K562 (cell line): ENCODE measurements around the gene PRKCB. TPM values are rescaled to one million over a fixed set of nuclear protein-coding genes. Genes with fewer than 3 reads are reported as not detected.
A peak's percentile ranks its signal among the peaks of the same experiment; 100 is the strongest.

Experiments used
- ATAC-seq: fragments of 200-7000 bp; cut with Tn5 transposase; 3 replicates; pipeline ENCODE4 v1.9.1; 2020; ENCODE audit warnings: moderate library complexity
- BruUV-seq: library from RNA; stranded (reverse); fragments of 400-500 nt; replicated peaks from 2 replicates; lab custom pipeline; 2021; lab: Mats Ljungman, UMichigan
- CTCF ChIA-PET: fragments of 300-600 bp; formaldehyde crosslinking; extraction: SDS; loops from one replicate; lab custom pipeline; 2021; ENCODE audit warnings: low intra/inter-chr PET ratio; lab: Yijun Ruan, JAX
- POLR2A ChIA-PET: fragments of 300-600, 350-650 bp; sonication (Branson Sonifier 250); formaldehyde crosslinking; extraction: SDS; loops from one replicate; lab custom pipeline; 2021; ENCODE audit warnings: antibody characterized with exemption, inconsistent platforms; lab: Yijun Ruan, JAX
- DNase-seq, 4 experiments: peaks; one replicate each; pipeline versions ENCODE4 v3.0.0 to v3.0.0-alpha.2; 2011 to 2018; ENCODE audit warnings: low spot score in 3 of 4, mixed read lengths in 3 of 4; ENCODE audit errors: extremely low read depth in 1 of 4
- FAIRE-seq: peaks from 2 replicates; lab custom pipeline; 2011; peaks lifted over from hg19 to GRCh38; lab: Jason Lieb, UNC
- H2AFZ ChIP-seq: 2 replicates; pipeline ENCODE4 v1.6.0; 2011; ENCODE audit warnings: low read depth, low read length, control low read depth, inconsistent platforms
- H3K27ac ChIP-seq: fragments of 200-600 bp; 3 replicates; pipeline ENCODE4 v1.8.0; 2011; ENCODE audit warnings: low read depth, mild to moderate bottlenecking, control low read depth, inconsistent platforms, low read length, moderate library complexity, mixed read lengths; ENCODE audit errors: extremely low read depth
- H3K27me3 ChIP-seq, 2 experiments: fragments of 300-600 bp in 1 of 2; 2 replicates in 1 of 2; 3 replicates in 1 of 2; pipeline versions ENCODE4 v1.6.0 to v1.8.0; 2011; ENCODE audit warnings: inconsistent platforms in 2 of 2, low read length in 2 of 2, mild to moderate bottlenecking in 1 of 2, mixed read lengths in 1 of 2, moderate library complexity in 1 of 2; ENCODE audit not compliant: control insufficient read depth in 2 of 2, insufficient read depth in 2 of 2
- H3K36me3 ChIP-seq: fragments of 300-600 bp; 3 replicates; pipeline ENCODE4 v1.8.0; 2011; ENCODE audit warnings: mild to moderate bottlenecking, low read length, inconsistent platforms; ENCODE audit not compliant: control insufficient read depth, insufficient read depth
- H3K4me1 ChIP-seq, 2 experiments: fragments of 200-600 bp in 1 of 2; replicated peaks in 1 of 2; 2 replicates in 1 of 2; 3 replicates in 1 of 2; pipeline versions ENCODE4 v1.5.1 to v1.8.0; 2011; ENCODE audit warnings: inconsistent platforms in 2 of 2, low read length in 2 of 2, mild to moderate bottlenecking in 1 of 2, mixed read lengths in 1 of 2, moderate library complexity in 1 of 2; ENCODE audit not compliant: control insufficient read depth in 2 of 2, insufficient read depth in 2 of 2
- H3K4me2 ChIP-seq: 2 replicates; pipeline ENCODE4 v1.6.1; 2011; ENCODE audit warnings: low read length, control low read depth, inconsistent platforms, mixed read lengths; ENCODE audit not compliant: insufficient read depth
- H3K4me3 ChIP-seq: fragments of 200-600 bp; sonication (generic), shearing (Covaris generic); 2 replicates; pipeline ENCODE4 v1.5.1; 2016; ENCODE audit warnings: control low read depth, inconsistent platforms
- H3K79me2 ChIP-seq: fragments of 200-600 bp; 3 replicates; pipeline ENCODE4 v1.8.0; 2011; ENCODE audit warnings: low read length, inconsistent platforms; ENCODE audit not compliant: control insufficient read depth, insufficient read depth
- H3K9ac ChIP-seq, 2 experiments: 2 replicates each; pipeline versions ENCODE4 v1.6.0 to v1.6.1; 2011; ENCODE audit warnings: low read depth in 2 of 2, low read length in 2 of 2, control low read depth in 1 of 2, inconsistent platforms in 1 of 2, mild to moderate bottlenecking in 1 of 2, mixed read lengths in 1 of 2; ENCODE audit not compliant: insufficient read depth in 1 of 2
- H3K9me1 ChIP-seq: one replicate; pipeline ENCODE4 v1.6.0; 2011; ENCODE audit warnings: inconsistent platforms, mild to moderate bottlenecking, low read length, moderate library complexity; ENCODE audit not compliant: control insufficient read depth, insufficient read depth
- H3K9me3 ChIP-seq: replicated peaks from 2 replicates; pipeline ENCODE4 v1.5.1; 2011; ENCODE audit warnings: low read depth, low read length, inconsistent platforms; ENCODE audit not compliant: control insufficient read depth, insufficient read depth
- H4K20me1 ChIP-seq: replicated peaks from 2 replicates; pipeline ENCODE4 v1.6.1; 2011; ENCODE audit warnings: low read length, inconsistent platforms, mixed read lengths; ENCODE audit not compliant: control insufficient read depth, insufficient read depth
- C11orf30 ChIP-seq: fragments of 450-650 bp; IDR thresholded peaks from 2 replicates; pipeline ENCODE4 v1.6.1; 2016; ENCODE audit warnings: low read depth, mild to moderate bottlenecking
- DACH1 ChIP-seq: fragments of 450-650 bp; IDR thresholded peaks from 2 replicates; pipeline ENCODE4 v1.6.1; 2018; ENCODE audit not compliant: partially characterized antibody
- DMBX1 ChIP-seq: fragments of 250-450 bp; sonication (Bioruptor Pico); IDR thresholded peaks from 2 replicates; pipeline ENCODE4 v1.8.0; 2022; ENCODE audit warnings: inconsistent platforms, mild to moderate bottlenecking, moderate library complexity, borderline replicate concordance
- ELK3 ChIP-seq: fragments of 450-650 bp; formaldehyde crosslinking; IDR thresholded peaks from 2 replicates; pipeline ENCODE4 v1.4.0; 2020; ENCODE audit warnings: mild to moderate bottlenecking
- KDM1A ChIP-seq, 2 experiments: fragments of 450-650 bp; IDR thresholded peaks; 2 replicates each; pipeline ENCODE4 v1.6.1; 2016; ENCODE audit warnings: mild to moderate bottlenecking in 2 of 2
- OTX1 ChIP-seq: fragments of 450-650 bp; formaldehyde crosslinking; IDR thresholded peaks from 2 replicates; pipeline ENCODE4 v1.4.0; 2022; ENCODE audit warnings: mild to moderate bottlenecking
- POLR2AphosphoS2 ChIP-seq: IDR thresholded peaks from 2 replicates; pipeline ENCODE4 v1.6.1; 2012; ENCODE audit warnings: low read length, improper control_type of control experiment
- TAF15 ChIP-seq: fragments of 200-400 bp; formaldehyde crosslinking; IDR thresholded peaks from 2 replicates; pipeline ENCODE4 v1.6.1; 2017; ENCODE audit warnings: mild to moderate bottlenecking, low read depth, low read length, moderate library complexity
- ZBTB17 ChIP-seq: fragments of 450-650 bp; formaldehyde crosslinking; IDR thresholded peaks from 2 replicates; pipeline ENCODE4 v1.4.0; 2020; ENCODE audit warnings: mild to moderate bottlenecking
- ZBTB5 ChIP-seq: fragments of 450-650 bp; IDR thresholded peaks from 2 replicates; pipeline ENCODE4 v1.6.1; 2017; ENCODE audit warnings: antibody characterized with exemption
- ZNF407 ChIP-seq: fragments of 450-650 bp; IDR thresholded peaks from 2 replicates; pipeline ENCODE4 v1.6.1; 2016; ENCODE audit warnings: low read depth
- WGBS: fragments of 100-300 bp; shearing (Covaris generic); methylation state at CpG from one replicate; pipeline ENCODE4 v1.1.6; 2016; ENCODE audit warnings: low coverage, mixed read lengths; ENCODE audit not compliant: insufficient coverage; ENCODE audit errors: missing lambda C conversion rate; 5-methylcytosine and 5-hydroxymethylcytosine counted together
- in situ Hi-C: fragments of 300-500 bp; cut with MboI; formaldehyde crosslinking; loops from 4 replicates; pipeline ENCODE4 v1.15.0; 2018; ENCODE audit warnings: inconsistent platforms, mixed read lengths
- intact Hi-C: fragments of 100-400 bp; cut with micrococcal nuclease; formaldehyde crosslinking; loops from 2 replicates; pipeline ENCODE4 v1.14.2; 2022
- polyA plus RNA-seq, 8 experiments: library from polyadenylated mRNA; depleted of rRNA in 4 of 8; stranded (reverse) in 5 of 8; unstranded in 3 of 8; fragments of >200 nt; fragmentation: Nextera tagmentation in 2 of 8; fragmentation: Illumina TruSeq in 1 of 8; extraction: Ambion mirVana in 2 of 8; extraction: Trizol in 1 of 8; gene quantifications; 2 replicates each; pipeline versions ENCODE4 v1.2.1 to v1.2.3, GENCODE V29; 2011 to 2014; ENCODE audit warnings: inconsistent platforms in 1 of 8, missing spikeins in 1 of 8
- total RNA-seq, 7 experiments: library from RNA; depleted of rRNA in 6 of 7; stranded (reverse); fragments of >200 nt in 6 of 7; fragmentation: Illumina TruSeq in 2 of 7; extraction: Trizol in 2 of 7; gene quantifications; 2 replicates each; pipeline versions ENCODE4 v1.2.1 to v1.2.3, GENCODE V29; 2011 to 2021; ENCODE audit warnings: low replicate concordance in 1 of 7

Gene PRKCB
- total and polyA plus RNA-seq, 9 of the 15 experiments (the other 6 are each of a cell fraction or from before 2014, with no cell fraction given) = 49.9 to 276 (median 148) TPM

- TF ChIP-seq OTX1 (CRISPR knock-in tag) (no peak), POLR2AphosphoS2 (0 out of 2 replicates have a peak, but pooled peaks have one; percentile 45)
Observed at GRCh38 chr16:23929237-23929636, 93.5 kb downstream of the PRKCB start (continued).

GRCh38 chr16:23929856-23930255 is 94.1 kb downstream of the PRKCB start:
- Histone ChIP-seq H3K4me1 (peaks cover 0 to 2% of the 10 kb centered on the region in 2 experiments; a peak in 2 of 5 replicates), H4K20me1 (peaks cover 29% of the 10 kb centered on the region), H2AFZ (no peak overlapping the region), H3K36me3 (peaks cover 61% of the 10 kb centered on the region), H3K4me2 (no peak overlapping the region), H3K9me1 (no peaks in the 10 kb centered on the region), H3K27me3 (no peaks in the 10 kb centered on the region), H3K9me3 (no peaks in the 10 kb centered on the region), H3K79me2 (peaks cover 92% of the 10 kb centered on the region), H3K9ac (no peak overlapping the region), H3K4me3 (no peak overlapping the region), H3K27ac (no peak overlapping the region)
- ATAC-seq (no peak), FAIRE-seq (no peak), DNase-seq (no peak)
- POLR2A ChIA-PET = interaction anchor here (0.7 to 1.5 kb wide), 4 partner anchors 12 to 684 kb away, joined by 3 to 5 read pairs (median 3); no protein-coding TSS in a partner anchor
- WGBS = 75% methylated on average over 5 of the region's 5 CpGs
- intact Hi-C loops (no loop called here), in situ Hi-C loops (no loop called here)
- no TSS peak for BruUV-seq
- CTCF ChIA-PET = no interaction called here
- TF ChIP-seq KDM1A (IDR thresholded peaks at IDR 0.05) (no peak), C11orf30 (no peak), ELK3 (CRISPR knock-in tag) (no peak), DMBX1 (CRISPR knock-in tag) (no peak), ZBTB17 (CRISPR knock-in tag) (no peak), TAF15 (no peak), ZNF407 (no peak), ZBTB5 (no peak), DACH1 (no peak)
